A673 (cell line): ENCODE measurements around the gene SKA1. TPM values are rescaled to one million over a fixed set of nuclear protein-coding genes. Genes with fewer than 3 reads are reported as not detected.

Experiments
- BruUV-seq: library from RNA; stranded (reverse); fragments of 400-500 nt; replicated peaks from 2 replicates; lab custom pipeline; 2021; lab: Mats Ljungman, UMichigan
- CTCF ChIA-PET: fragments of 300-600 bp; sonication (Branson Sonifier 250); formaldehyde crosslinking; loops from one replicate; lab custom pipeline; 2022; ENCODE audit warnings: antibody characterized with exemption; lab: Charles Lee
- POLR2A ChIA-PET: fragments of 300-600 bp; sonication (Branson Sonifier 250); formaldehyde crosslinking; loops from one replicate; lab custom pipeline; 2022; ENCODE audit warnings: antibody characterized with exemption; ENCODE audit not compliant: low non-redundant PET; lab: Charles Lee
- DNase-seq: peaks from one replicate; pipeline ENCODE4 v3.0.0-alpha.2; 2015; ENCODE audit warnings: low spot score
- H3K27ac ChIP-seq: fragments of 200-600 bp; sonication (generic); 2 replicates; pipeline ENCODE4 v1.5.1; 2016; ENCODE audit warnings: mixed run types, low read depth, mild to moderate bottlenecking, mixed read lengths, antibody characterized with exemption, low read length; ENCODE audit not compliant: poor library complexity, severe bottlenecking
- H3K27me3 ChIP-seq: fragments of 200-600 bp; sonication (generic); replicated peaks from 2 replicates; pipeline ENCODE4 v1.6.1; 2017; ENCODE audit warnings: mixed run types, low read depth, mild to moderate bottlenecking, mixed read lengths, antibody characterized with exemption, low read length; ENCODE audit not compliant: insufficient read depth, poor library complexity
- H3K36me3 ChIP-seq: fragments of 200-600 bp; sonication (generic); 2 replicates; pipeline ENCODE4 v1.6.1; 2016; ENCODE audit warnings: mixed run types, mild to moderate bottlenecking, mixed read lengths, antibody characterized with exemption, low read length; ENCODE audit not compliant: insufficient read depth, poor library complexity, severe bottlenecking
- H3K4me1 ChIP-seq: fragments of 200-600 bp; sonication (generic); 2 replicates; pipeline ENCODE4 v1.6.1; 2017; ENCODE audit warnings: mixed run types, mild to moderate bottlenecking, mixed read lengths, antibody characterized with exemption, low read length; ENCODE audit not compliant: insufficient read depth, poor library complexity, severe bottlenecking
- H3K4me3 ChIP-seq: fragments of 200-600 bp; sonication (generic); 2 replicates; pipeline ENCODE4 v1.5.1; 2016; ENCODE audit warnings: low read depth, mixed run types, mild to moderate bottlenecking, mixed read lengths, low read length; ENCODE audit not compliant: poor library complexity, severe bottlenecking
- H3K9me3 ChIP-seq: fragments of 200-600 bp; sonication (generic); 2 replicates; pipeline ENCODE4 v1.6.1; 2016; ENCODE audit warnings: mixed run types, low read depth, mild to moderate bottlenecking, mixed read lengths, antibody characterized with exemption, low read length; ENCODE audit not compliant: poor library complexity, severe bottlenecking
- EZH2 ChIP-seq: fragments of 200-600 bp; sonication (generic); IDR thresholded peaks from 2 replicates; pipeline ENCODE4 v1.6.1; 2017; ENCODE audit warnings: borderline replicate concordance, low read depth, mild to moderate bottlenecking, mixed read lengths, antibody characterized with exemption, low read length; ENCODE audit not compliant: poor library complexity, severe bottlenecking
- intact Hi-C: fragments of 100-400 bp; cut with micrococcal nuclease; formaldehyde crosslinking; loops from one replicate; pipeline ENCODE4 v1.10.0; 2022; ENCODE audit not compliant: unreplicated experiment
- total RNA-seq: library from RNA; stranded (reverse); gene quantifications from 2 replicates; pipeline ENCODE4 v1.2.3, GENCODE V29; 2021
- TF ChIP-seq, protein P1 (sequence below): fragments of 300-800, 200-600 bp; sonication (generic); conservative IDR thresholded peaks from 2 replicates; pipeline ENCODE4 v1.5.1; 2017; ENCODE audit warnings: low read depth, mild to moderate bottlenecking, antibody characterized with exemption, low read length, moderate library complexity, mixed read lengths

The SKA1 gene
- total RNA-seq, 1 experiment from 2014 or later = 41.8 TPM

DNA sequence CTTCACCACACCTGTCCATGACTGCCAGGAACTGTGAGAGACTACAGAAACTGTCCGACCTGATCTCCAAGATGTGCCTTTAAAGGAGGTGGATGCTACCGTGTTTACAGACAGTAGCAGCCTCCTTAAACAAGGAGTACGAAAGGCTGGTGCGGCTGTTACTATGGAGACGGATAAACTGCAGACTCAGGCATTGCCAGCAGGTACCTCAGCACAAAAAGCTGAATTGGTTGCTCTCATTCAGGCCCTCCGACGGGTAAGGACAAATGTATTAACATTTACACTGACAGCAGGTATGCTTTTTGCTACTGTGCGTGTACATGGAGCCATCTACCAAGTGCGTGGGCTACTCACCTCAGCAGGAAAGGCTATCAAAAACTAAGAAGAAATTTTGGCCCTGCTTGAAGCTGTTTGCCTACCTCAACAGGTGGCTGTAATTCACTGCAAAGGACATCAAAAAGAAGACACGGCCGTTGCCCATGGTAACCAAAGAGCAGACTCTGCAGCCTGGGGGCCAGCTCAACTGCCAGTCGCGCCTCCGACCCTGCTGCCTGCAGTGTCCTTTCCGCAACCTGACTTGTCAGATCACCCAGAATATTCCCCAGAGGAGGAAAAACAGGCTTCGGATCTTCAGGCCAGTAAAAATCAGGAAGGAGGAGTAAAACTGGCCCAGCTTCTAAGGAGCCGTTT, 30.9 kb downstream of the SKA1 start:
- no peak for DNase-seq
- Histone ChIP-seq H3K27ac (no peak overlapping the region), H3K36me3 (no peaks in the 10 kb centered on the region), H3K9me3 (no peaks in the 10 kb centered on the region), H3K27me3 (no peaks in the 10 kb centered on the region), H3K4me3 (no peak overlapping the region), H3K4me1 (no peaks in the 10 kb centered on the region)
- BruUV-seq = no TSS peak
- intact Hi-C loops = no loop called here
- ChIA-PET CTCF (no interaction called here), POLR2A (no interaction called here)
- no peak for TF ChIP-seq EZH2
- TF ChIP-seq, protein P1, sequence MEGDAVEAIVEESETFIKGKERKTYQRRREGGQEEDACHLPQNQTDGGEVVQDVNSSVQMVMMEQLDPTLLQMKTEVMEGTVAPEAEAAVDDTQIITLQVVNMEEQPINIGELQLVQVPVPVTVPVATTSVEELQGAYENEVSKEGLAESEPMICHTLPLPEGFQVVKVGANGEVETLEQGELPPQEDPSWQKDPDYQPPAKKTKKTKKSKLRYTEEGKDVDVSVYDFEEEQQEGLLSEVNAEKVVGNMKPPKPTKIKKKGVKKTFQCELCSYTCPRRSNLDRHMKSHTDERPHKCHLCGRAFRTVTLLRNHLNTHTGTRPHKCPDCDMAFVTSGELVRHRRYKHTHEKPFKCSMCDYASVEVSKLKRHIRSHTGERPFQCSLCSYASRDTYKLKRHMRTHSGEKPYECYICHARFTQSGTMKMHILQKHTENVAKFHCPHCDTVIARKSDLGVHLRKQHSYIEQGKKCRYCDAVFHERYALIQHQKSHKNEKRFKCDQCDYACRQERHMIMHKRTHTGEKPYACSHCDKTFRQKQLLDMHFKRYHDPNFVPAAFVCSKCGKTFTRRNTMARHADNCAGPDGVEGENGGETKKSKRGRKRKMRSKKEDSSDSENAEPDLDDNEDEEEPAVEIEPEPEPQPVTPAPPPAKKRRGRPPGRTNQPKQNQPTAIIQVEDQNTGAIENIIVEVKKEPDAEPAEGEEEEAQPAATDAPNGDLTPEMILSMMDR = no peak

DNA sequence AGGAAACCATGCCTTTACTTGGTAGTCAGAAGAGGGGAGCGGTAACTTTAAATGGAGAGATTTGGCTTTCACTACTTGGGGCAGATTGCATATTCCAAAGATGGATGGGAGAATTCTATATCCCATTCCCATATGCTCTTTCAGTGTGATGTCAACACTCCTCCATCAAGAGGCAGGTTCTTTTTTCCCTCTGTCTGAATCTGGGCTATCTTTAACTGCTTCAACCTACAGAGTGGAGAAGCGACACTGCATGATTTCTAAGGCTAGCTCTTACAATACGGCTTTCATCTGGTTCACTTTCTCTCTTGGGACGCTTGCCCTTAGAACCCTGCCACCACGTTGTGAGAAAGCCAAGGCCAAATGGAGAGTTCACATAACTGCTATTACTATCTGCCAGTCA, 34.4 kb downstream of the SKA1 start:
- no peak overlapping the region for H3K4me3 ChIP-seq
- H3K36me3 ChIP-seq = no peaks in the 10 kb centered on the region
- no peak for DNase-seq
- intact Hi-C loops = no loop called here
- no peaks in the 10 kb centered on the region for H3K4me1 ChIP-seq
- TF ChIP-seq, protein P1 = no peak
- no peak for TF ChIP-seq EZH2
- no peak overlapping the region for H3K27ac ChIP-seq
- no peaks in the 10 kb centered on the region for H3K27me3 ChIP-seq
- ChIA-PET CTCF (no interaction called here), POLR2A (no interaction called here)
- no peaks in the 10 kb centered on the region for H3K9me3 ChIP-seq
- no TSS peak for BruUV-seq

DNA sequence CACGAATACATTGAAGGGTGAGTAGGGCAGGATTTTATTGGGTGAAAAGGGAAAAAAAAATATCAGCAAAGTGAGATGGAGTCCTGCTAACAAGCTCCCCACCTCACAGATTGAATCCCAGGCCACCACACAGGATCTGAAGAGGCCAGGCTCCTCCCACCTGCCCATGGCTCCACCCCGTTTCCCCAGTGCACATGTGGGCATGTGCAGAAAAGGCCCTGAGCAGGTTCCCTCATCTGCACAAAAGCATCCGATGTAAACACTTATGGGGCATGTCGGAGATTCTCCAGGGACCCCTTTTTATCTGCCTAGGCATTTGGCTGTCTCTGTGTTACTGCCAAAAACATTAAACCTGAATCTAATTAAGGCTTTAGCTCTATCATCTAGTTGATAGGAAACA, 35.2 kb downstream of the SKA1 start:
- Histone ChIP-seq H3K27me3 (no peaks in the 10 kb centered on the region), H3K4me1 (no peaks in the 10 kb centered on the region), H3K9me3 (no peaks in the 10 kb centered on the region), H3K36me3 (no peaks in the 10 kb centered on the region), H3K27ac (no peak overlapping the region), H3K4me3 (no peak overlapping the region)
- DNase-seq = peak; percentile 26
- POLR2A ChIA-PET = no interaction called here
- BruUV-seq = no TSS peak
- CTCF ChIA-PET = no interaction called here
- intact Hi-C loops = no loop called here
- TF ChIP-seq EZH2 = no peak
- TF ChIP-seq, protein P1 = no peak
